Panc1 (cell line): ENCODE data around the gene B3GALT4. TPM values are rescaled to one million over a fixed set of nuclear protein-coding genes. Genes with fewer than 3 reads are reported as not detected.

Source experiments
- ATAC-seq: fragments of 200-7000 bp; cut with Tn5 transposase; 2 replicates; pipeline ENCODE4 v1.9.1; 2020; ENCODE audit warnings: mild to moderate bottlenecking, moderate library complexity
- BruUV-seq: library from RNA; stranded (reverse); fragments of 400-500 nt; replicated peaks from 2 replicates; lab custom pipeline; 2021; lab: Mats Ljungman, UMichigan
- CTCF ChIA-PET: fragments of 300-600 bp; sonication (Branson Sonifier 250); formaldehyde crosslinking; loops from one replicate; lab custom pipeline; 2022; ENCODE audit warnings: antibody characterized with exemption; lab: Charles Lee
- POLR2A ChIA-PET: fragments of 300-600 bp; sonication (Branson Sonifier 250); formaldehyde crosslinking; loops from one replicate; lab custom pipeline; 2022; ENCODE audit warnings: antibody characterized with exemption; lab: Charles Lee
- DNase-seq: peaks from one replicate; pipeline ENCODE4 v3.0.0-alpha.2; 2010; ENCODE audit warnings: low read depth, low spot score
- H3K27ac ChIP-seq: 2 replicates; pipeline ENCODE4 v1.5.1; 2011; ENCODE audit warnings: mild to moderate bottlenecking, low read length, inconsistent platforms
- H3K27me3 ChIP-seq: fragments of 200-500 bp; sonication (Bioruptor generic); 2 replicates; pipeline ENCODE4 v1.6.0; 2014; ENCODE audit warnings: low read length, inconsistent platforms; ENCODE audit not compliant: control insufficient read depth, insufficient read depth
- H3K36me3 ChIP-seq: fragments of 200-500 bp; sonication (Bioruptor generic); 2 replicates; pipeline ENCODE4 v1.5.1; 2014; ENCODE audit warnings: inconsistent platforms, mild to moderate bottlenecking, low read length, moderate library complexity; ENCODE audit not compliant: control insufficient read depth, insufficient read depth
- H3K4me1 ChIP-seq: 2 replicates; pipeline ENCODE4 v1.5.1; 2011; ENCODE audit warnings: inconsistent platforms, mild to moderate bottlenecking, low read length, moderate library complexity; ENCODE audit not compliant: control insufficient read depth, insufficient read depth
- H3K4me3 ChIP-seq, 2 experiments: 2 replicates each; pipeline ENCODE4 v1.5.1; 2011 to 2012; ENCODE audit warnings: low read depth in 2 of 2, low read length in 2 of 2, mild to moderate bottlenecking in 2 of 2, inconsistent platforms in 1 of 2, moderate library complexity in 1 of 2
- H3K9me3 ChIP-seq: fragments of 200-500 bp; sonication (Bioruptor generic); 2 replicates; pipeline ENCODE4 v1.5.1; 2014; ENCODE audit warnings: low read depth, mild to moderate bottlenecking, inconsistent platforms, low read length, moderate library complexity; ENCODE audit not compliant: control insufficient read depth, insufficient read depth
- CTCF ChIP-seq: fragments of 450-650 bp; IDR thresholded peaks from 2 replicates; pipeline ENCODE4 v1.5.1; 2017; ENCODE audit warnings: mild to moderate bottlenecking
- POLR2AphosphoS5 ChIP-seq: IDR thresholded peaks from 2 replicates; pipeline ENCODE4 v1.6.1; 2012; ENCODE audit warnings: mild to moderate bottlenecking, low read depth, low read length, moderate library complexity
- REST ChIP-seq, 2 experiments: IDR thresholded peaks; 2 replicates each; pipeline ENCODE4 v1.6.1; 2011 to 2012; ENCODE audit warnings: low read depth in 2 of 2, control low read depth in 1 of 2, low read length in 1 of 2, mild to moderate bottlenecking in 1 of 2, moderate library complexity in 1 of 2; ENCODE audit not compliant: insufficient read depth in 1 of 2
- SIN3A ChIP-seq: IDR thresholded peaks from 2 replicates; pipeline ENCODE4 v1.6.1; 2012; ENCODE audit warnings: low read depth, mild to moderate bottlenecking, low read length, moderate library complexity, borderline replicate concordance; ENCODE audit not compliant: insufficient read depth
- TCF7L2 ChIP-seq: IDR thresholded peaks from 2 replicates; pipeline ENCODE4 v1.6.1; 2011; ENCODE audit warnings: mild to moderate bottlenecking, low read depth, low read length, inconsistent platforms
- in situ Hi-C: cut with HindIII; loops from 2 replicates; pipeline ENCODE4 v1.10.0; 2016; ENCODE audit warnings: low sequenced_read_pairs, low pct_unique_long_range_greater_than_20kb
- intact Hi-C: fragments of 100-400 bp; cut with micrococcal nuclease; formaldehyde crosslinking; loops from one replicate; pipeline ENCODE4 v1.10.0; 2022; ENCODE audit not compliant: unreplicated experiment
- total RNA-seq: library from RNA; stranded (reverse); gene quantifications from one replicate; pipeline ENCODE4 v1.2.1, GENCODE V29; 2021; ENCODE audit not compliant: unreplicated experiment

Gene B3GALT4
- total RNA-seq, 1 experiment from 2014 or later, result 6.0 TPM

- no TSS peak for BruUV-seq
Observed at GRCh38 chr6:33252759-33253158, 24.2 kb upstream of the B3GALT4 start.

GRCh38 chr6:33254591-33254990, 22.3 kb upstream of the B3GALT4 start:
- in situ Hi-C loops, result no loop called here
- POLR2A ChIA-PET, result interaction anchor here (0.6 kb wide), 2 partner anchors 12 to 1411 kb away, joined by 4 to 5 read pairs; no protein-coding TSS in a partner anchor
- H3K27me3 ChIP-seq, result no peaks in the 10 kb centered on the region
- H3K4me1 ChIP-seq, result peaks cover 23% of the 10 kb centered on the region
- no peak for ATAC-seq
- no peak for DNase-seq
- H3K9me3 ChIP-seq, result no peaks in the 10 kb centered on the region
- no peak overlapping the region for H3K4me3 ChIP-seq
- no TSS peak for BruUV-seq
- H3K27ac ChIP-seq, result no peak overlapping the region
- H3K36me3 ChIP-seq, result peaks cover 2% of the 10 kb centered on the region; the same call in 1 of the 2 replicates
- no peak for TF ChIP-seq REST (IDR thresholded peaks at IDR 0.05; ENCODE audit: insufficient read depth in 1 of 2, low read depth in 2 of 2, low read length in 1 of 2)
- TF ChIP-seq CTCF, result no peak
- no peak for TF ChIP-seq TCF7L2
- TF ChIP-seq POLR2AphosphoS5, result no peak
- TF ChIP-seq SIN3A, result no peak
- CTCF ChIA-PET, result no interaction called here
- intact Hi-C loops, result no loop called here

More at GRCh38 chr6:33252759-33253158, 24.2 kb upstream of the B3GALT4 start:
- DNase-seq, result no peak
- Histone ChIP-seq H3K27me3 (no peaks in the 10 kb centered on the region), H3K4me3 (no peak overlapping the region), H3K4me1 (peaks cover 14% of the 10 kb centered on the region), H3K36me3 (peaks cover 4% of the 10 kb centered on the region; the same call in 1 of the 2 replicates), H3K9me3 (no peaks in the 10 kb centered on the region), H3K27ac (no peak overlapping the region)
- ChIA-PET CTCF (no interaction called here), POLR2A (no interaction called here)
- in situ Hi-C loops, result no loop called here
- intact Hi-C loops, result no loop called here
- TF ChIP-seq REST (IDR thresholded peaks at IDR 0.05; ENCODE audit: insufficient read depth in 1 of 2, low read depth in 2 of 2, low read length in 1 of 2) (no peak), CTCF (no peak), POLR2AphosphoS5 (no peak), SIN3A (no peak), TCF7L2 (no peak)
- no peak for ATAC-seq
